ENCODE data around the gene NDUFS8.

GRCh38 chr11:68013611-68014156, 16.8 kb upstream of the NDUFS8 start:
- no peak for TF ChIP-seq CTCF (IDR thresholded peaks at IDR 0.05; ENCODE audit: low read depth, low read length, poor library complexity, severe bottlenecking)
- no peak for TF ChIP-seq EZH2phosphoT487 (IDR thresholded peaks at IDR 0.05; ENCODE audit: borderline replicate concordance, low read length)

Data from DOHH2 (cell line).